Lower lobe of right lung (tissue), 2 donors: ENCODE measurements around the gene KIF9. TPM values are rescaled to one million over a fixed set of nuclear protein-coding genes. Genes with fewer than 3 reads are reported as not detected.

Experiments used
- ATAC-seq, 2 donors: fragments of 200-7000 bp; cut with Tn5 transposase; one replicate each; pipeline ENCODE4 v1.9.1; 2020 to 2022; ENCODE audit warnings: mild to moderate bottlenecking in 2 of 2, moderate library complexity in 2 of 2
- DNase-seq: peaks from one replicate; pipeline ENCODE4 v3.0.0-alpha.2; 2020
- H3K27ac ChIP-seq: fragments of 200-600 bp; one replicate; pipeline ENCODE4 v1.8.0; 2022
- H3K27me3 ChIP-seq: fragments of 200-600 bp; one replicate; pipeline ENCODE4 v1.8.0; 2022; ENCODE audit warnings: low read depth
- H3K36me3 ChIP-seq: fragments of 200-600 bp; one replicate; pipeline ENCODE4 v1.8.0; 2022; ENCODE audit warnings: mild to moderate bottlenecking
- H3K4me1 ChIP-seq: fragments of 200-600 bp; one replicate; pipeline ENCODE4 v1.8.0; 2022
- H3K4me3 ChIP-seq: fragments of 200-600 bp; one replicate; pipeline ENCODE4 v1.8.0; 2022; ENCODE audit warnings: mild to moderate bottlenecking
- H3K9me3 ChIP-seq: fragments of 200-600 bp; one replicate; pipeline ENCODE4 v1.8.0; 2022
- CTCF ChIP-seq: fragments of 200-600 bp; IDR thresholded peaks from one replicate; pipeline ENCODE4 v1.8.0; 2022; ENCODE audit warnings: antibody characterized with exemption, mild to moderate bottlenecking
- intact Hi-C: fragments of 100-400 bp; cut with DNase I; formaldehyde crosslinking; loops from one replicate; pipeline ENCODE4 v1.11.0; 2022
- total RNA-seq: library from RNA; stranded (reverse); fragmentation: NEBNext Ultra II Directional; extraction: Animal tissue kit (Norgen Biotek cat#: 25700); gene quantifications from one replicate; pipeline ENCODE4 v1.2.1, GENCODE V29; 2021
- donor health status: DM: no; HTN: yes; CAD: no; lungs with severe emphysema.

KIF9 gene
- total RNA-seq, 1 donor from 2014 or later, result 8.7 TPM

- DNase-seq, result peak; percentile 37
- ATAC-seq, result no peak
- Histone ChIP-seq H3K27me3 (no peaks in the 10 kb centered on the region), H3K4me3 (no peak overlapping the region), H3K4me1 (no peaks in the 10 kb centered on the region), H3K36me3 (no peaks in the 10 kb centered on the region), H3K9me3 (no peaks in the 10 kb centered on the region), H3K27ac (no peak overlapping the region)
- intact Hi-C loops, result no loop called here
- TF ChIP-seq CTCF, result no peak
Measured at GRCh38 chr3:47244531-47245100, 38.0 kb downstream of the KIF9 start.

DNA sequence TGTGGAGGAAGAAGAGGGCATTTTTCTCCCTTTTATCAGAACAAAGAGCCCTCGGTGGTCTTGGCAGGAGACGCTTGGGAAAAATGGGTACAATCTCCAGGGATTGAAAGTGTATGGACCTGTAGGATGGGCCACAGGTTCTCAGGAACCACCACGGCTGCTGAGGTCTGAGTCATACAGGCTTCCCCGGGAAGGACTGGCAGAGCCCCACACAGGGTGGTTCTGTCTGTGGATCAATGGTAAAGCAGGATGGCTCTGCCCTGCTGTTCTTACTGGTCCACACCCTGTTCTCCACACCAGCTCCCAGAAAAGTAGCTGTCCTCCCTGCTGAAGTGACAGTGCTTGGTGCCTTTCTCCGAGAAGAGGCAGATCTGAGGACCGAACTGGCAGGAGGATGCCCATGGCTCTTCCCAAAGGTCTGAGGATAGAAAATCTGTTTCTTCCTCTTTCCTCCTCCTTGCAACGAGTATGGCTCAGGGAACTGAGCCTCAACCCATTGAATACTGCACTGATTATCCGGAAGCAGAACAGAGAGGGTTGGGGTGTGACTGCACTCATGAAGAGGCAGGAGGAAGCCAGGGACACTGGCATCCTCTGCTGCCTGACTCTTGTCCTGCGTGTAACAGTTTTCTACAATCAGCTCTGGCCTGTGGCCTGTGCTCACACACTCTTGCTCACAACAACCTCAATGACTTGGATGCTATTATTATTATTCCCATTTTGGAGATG, 39.0 kb downstream of the KIF9 start:
- intact Hi-C loops, result no loop called here
- no peaks in the 10 kb centered on the region for H3K9me3 ChIP-seq
- no peaks in the 10 kb centered on the region for H3K27me3 ChIP-seq
- no peaks in the 10 kb centered on the region for H3K36me3 ChIP-seq
- no peaks in the 10 kb centered on the region for H3K4me1 ChIP-seq
- no peak overlapping the region for H3K4me3 ChIP-seq
- ATAC-seq (peak in 1 of 2 donors; percentile 60), DNase-seq (peak; percentile 32)
- no peak for TF ChIP-seq CTCF
- no peak overlapping the region for H3K27ac ChIP-seq

DNA sequence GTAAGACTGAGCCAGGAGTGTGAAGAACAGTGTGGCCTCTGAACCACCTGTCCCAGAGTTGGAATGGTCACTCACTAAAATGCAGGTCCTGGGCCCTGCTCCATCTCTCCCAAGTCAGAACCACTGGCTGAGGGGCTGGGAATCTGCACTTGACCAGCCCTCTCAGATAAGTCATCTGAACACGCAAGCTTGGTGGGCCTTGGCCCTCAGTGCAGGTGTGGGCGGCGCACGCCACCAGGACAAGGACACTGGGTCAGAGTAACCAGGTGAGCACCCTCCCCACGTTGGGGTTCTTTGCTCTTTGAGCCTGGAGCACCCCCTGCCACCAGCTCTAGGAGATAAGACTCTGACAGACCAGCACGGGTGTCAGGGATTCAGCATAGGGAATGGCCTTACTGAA, 42.7 kb downstream of the KIF9 start:
- Histone ChIP-seq H3K9me3 (no peaks in the 10 kb centered on the region), H3K36me3 (no peaks in the 10 kb centered on the region), H3K4me1 (no peaks in the 10 kb centered on the region), H3K27me3 (no peaks in the 10 kb centered on the region), H3K27ac (no peak overlapping the region), H3K4me3 (no peak overlapping the region)
- ATAC-seq (no peak), DNase-seq (peak; percentile 28)
- intact Hi-C loops, result no loop called here
- no peak for TF ChIP-seq CTCF

GRCh38 chr3:47238017-47238416, 44.6 kb downstream of the KIF9 start:
- Histone ChIP-seq H3K4me1 (no peaks in the 10 kb centered on the region), H3K9me3 (no peaks in the 10 kb centered on the region), H3K4me3 (no peak overlapping the region), H3K27me3 (no peaks in the 10 kb centered on the region), H3K27ac (no peak overlapping the region), H3K36me3 (no peaks in the 10 kb centered on the region)
- DNase-seq (no peak), ATAC-seq (no peak)
- intact Hi-C loops, result no loop called here
- no peak for TF ChIP-seq CTCF

DNA sequence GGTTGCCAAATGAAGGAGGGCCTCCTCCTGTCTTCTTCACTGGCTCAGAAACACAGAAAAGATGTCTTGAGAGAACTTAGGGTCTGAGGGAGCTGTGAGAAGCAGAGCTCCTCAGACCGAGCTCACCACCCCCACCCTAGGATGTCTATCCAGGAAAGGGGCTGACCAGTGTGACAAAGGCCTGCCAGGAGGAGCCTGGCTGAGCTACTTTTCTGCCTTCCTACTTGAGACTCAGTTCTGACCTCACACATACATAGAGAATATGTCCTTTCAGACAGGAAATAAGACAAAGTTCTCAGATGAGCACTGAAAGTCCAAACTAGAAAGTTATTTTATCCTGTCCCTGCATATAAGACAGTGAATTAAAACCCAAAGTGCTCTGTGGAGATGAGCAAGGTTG, 54.5 kb downstream of the KIF9 start:
- no peak overlapping the region for H3K4me3 ChIP-seq
- H3K4me1 ChIP-seq, result peaks cover 28% of the 10 kb centered on the region
- no peak for DNase-seq
- intact Hi-C loops, result no loop called here
- no peaks in the 10 kb centered on the region for H3K27me3 ChIP-seq
- ATAC-seq, result peak in 1 of 2 donors; percentile 43
- H3K27ac ChIP-seq, result peak overlapping the region; percentile 69
- TF ChIP-seq CTCF, result no peak
- H3K36me3 ChIP-seq, result no peaks in the 10 kb centered on the region
- H3K9me3 ChIP-seq, result no peaks in the 10 kb centered on the region
